Activated naive CD4-positive, alpha-beta T cell treated with anti-CD3 and anti-CD28 coated beads, Interleukin-2, amount 50 U/mL, for 72 hours (primary cell): ENCODE results near the gene ZNF414. TPM values are rescaled to one million over a fixed set of nuclear protein-coding genes. Genes with fewer than 3 reads are reported as not detected.

ENCODE experiments used
- ATAC-seq, 2 donors: fragments of 150-1000 bp; cut with Tn5 transposase; 2 replicates each; pipeline ENCODE4 v1.10.0; 2021; ENCODE audit warnings: mild to moderate bottlenecking in 2 of 2, moderate library complexity in 2 of 2
- DNase-seq, 2 donors: peaks; one replicate each; pipeline ENCODE4 v3.0.0; 2021 to 2022; ENCODE audit warnings: low spot score in 2 of 2
- H3K27ac Mint-ChIP-seq, 2 donors: one replicate each; pipeline ENCODE4 v1.8.0; 2022; ENCODE audit warnings: mild to moderate bottlenecking in 2 of 2, mixed read lengths in 2 of 2
- H3K36me3 Mint-ChIP-seq, 2 donors: one replicate each; pipeline ENCODE4 v1.8.0; 2022; ENCODE audit warnings: mixed read lengths in 2 of 2
- H3K9me3 Mint-ChIP-seq, 2 donors: one replicate each; pipeline ENCODE4 v1.8.0; 2022; ENCODE audit warnings: mixed read lengths in 2 of 2
- total RNA-seq, 2 donors: library from RNA; stranded (reverse); gene quantifications; one replicate each; pipeline ENCODE4 v1.2.3, GENCODE V29; 2022

The ZNF414 gene
- total RNA-seq, 2 donors from 2014 or later = 24.6 to 28.0 TPM

DNA sequence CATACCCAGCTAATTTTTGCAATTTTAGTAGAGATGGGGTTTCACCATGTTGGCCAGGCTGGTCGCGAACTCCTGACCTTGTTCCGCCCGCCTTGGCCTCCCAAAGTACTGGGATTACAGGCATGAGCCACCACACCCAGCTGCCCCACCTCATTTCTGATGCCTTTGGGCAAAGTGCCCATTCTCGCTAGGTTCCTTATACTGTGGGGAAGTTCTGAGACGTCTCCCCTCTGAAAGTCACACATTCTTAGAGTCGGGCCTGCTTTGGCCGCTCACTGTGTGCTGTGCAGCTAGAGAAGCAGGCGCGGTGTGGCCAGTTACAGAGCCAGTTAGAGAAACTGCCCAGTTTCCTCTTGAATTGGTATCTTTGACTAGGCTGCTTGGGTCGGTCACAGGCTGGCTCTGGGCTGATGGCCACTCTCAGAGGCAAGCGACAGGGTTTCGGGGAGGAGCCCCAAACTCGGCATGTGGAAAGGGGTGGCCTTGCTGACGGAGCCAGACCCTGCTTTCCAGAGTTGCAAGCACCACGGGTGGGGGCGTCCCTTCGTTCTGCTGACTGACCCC lies 29.6 kb downstream of the ZNF414 start:
- Mint-ChIP-seq H3K9me3 (no peaks in the 10 kb centered on the region), H3K36me3 (peaks cover 0 to 52% of the 10 kb centered on the region in 2 donors), H3K27ac (peak overlapping the region; percentile 59 to 84)
- ATAC-seq (no peak), DNase-seq (no peak)

DNA sequence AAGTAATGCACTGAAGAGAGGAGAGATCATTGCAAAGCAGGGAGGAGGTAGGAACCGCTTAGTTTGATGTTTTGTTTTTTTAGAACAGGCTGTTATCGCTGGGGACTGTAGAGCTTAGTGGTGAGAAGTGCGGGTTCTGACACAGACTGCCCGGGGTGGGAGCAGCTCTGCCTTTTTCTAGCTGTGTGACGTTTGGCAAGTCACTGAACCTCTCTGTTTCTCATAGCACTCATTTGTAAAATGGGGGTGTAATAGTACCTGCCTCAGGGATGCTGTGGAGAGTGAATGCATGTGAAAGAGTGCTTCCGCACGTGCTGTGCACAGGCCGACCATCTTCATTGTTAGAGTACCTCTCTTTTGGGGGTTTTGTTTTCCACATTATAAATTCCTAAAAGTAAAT lies 30.8 kb downstream of the ZNF414 start:
- ATAC-seq = no peak
- no peak for DNase-seq
- Mint-ChIP-seq H3K9me3 (no peaks in the 10 kb centered on the region), H3K36me3 (peaks cover under 1 to 49% of the 10 kb centered on the region in 2 donors), H3K27ac (peak overlapping the region in 1 of 2 donors; percentile 37)

DNA sequence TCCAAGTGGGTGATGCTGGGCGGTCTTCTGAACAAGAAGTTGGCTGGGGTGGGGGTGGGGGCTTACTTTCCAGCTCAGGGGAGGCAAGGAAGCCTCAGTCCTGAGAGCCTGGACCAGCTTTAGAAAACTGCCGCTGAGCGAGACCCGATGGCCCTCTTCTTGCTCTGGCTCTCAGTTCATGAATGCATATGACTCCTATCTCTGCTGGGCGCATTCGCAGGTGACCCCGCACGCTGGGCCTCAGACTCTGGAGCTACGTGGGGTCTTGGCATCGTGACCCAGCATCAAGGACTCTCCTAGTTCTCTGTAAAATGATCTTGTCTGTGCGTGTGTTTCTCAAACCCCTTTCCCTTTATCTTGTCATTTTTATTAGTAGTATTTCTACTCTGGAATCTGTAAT lies 31.3 kb downstream of the ZNF414 start:
- H3K36me3 Mint-ChIP-seq = peaks cover 5 to 49% of the 10 kb centered on the region in 2 donors
- no peaks in the 10 kb centered on the region for H3K9me3 Mint-ChIP-seq
- ATAC-seq = no peak
- peak overlapping the region in 1 of 2 donors; percentile 5 for H3K27ac Mint-ChIP-seq
- no peak for DNase-seq

DNA sequence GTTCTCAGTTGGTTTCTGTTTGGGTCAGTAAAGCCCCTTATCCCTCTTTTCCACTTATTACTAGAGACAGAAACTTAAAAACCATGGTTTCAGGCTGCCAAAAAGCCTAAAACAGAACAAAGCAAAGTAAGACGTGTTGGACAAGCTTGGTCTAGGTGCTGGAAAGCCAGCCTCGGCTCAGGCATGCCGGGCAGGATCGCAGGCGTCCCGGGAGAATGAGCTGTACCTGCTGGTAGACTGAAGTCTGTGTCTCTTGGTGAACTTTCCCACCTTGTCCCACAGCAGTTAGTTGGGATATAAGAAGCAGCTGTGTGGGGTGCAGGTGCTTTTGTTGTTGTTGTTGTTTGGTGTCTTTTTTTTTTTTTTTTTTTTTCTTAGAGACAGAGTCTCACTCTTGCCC lies 32.4 kb downstream of the ZNF414 start:
- Mint-ChIP-seq H3K9me3 (no peaks in the 10 kb centered on the region), H3K27ac (peak overlapping the region in 1 of 2 donors; percentile 85), H3K36me3 (peaks cover 6 to 44% of the 10 kb centered on the region in 2 donors)
- DNase-seq (no peak), ATAC-seq (no peak)

DNA sequence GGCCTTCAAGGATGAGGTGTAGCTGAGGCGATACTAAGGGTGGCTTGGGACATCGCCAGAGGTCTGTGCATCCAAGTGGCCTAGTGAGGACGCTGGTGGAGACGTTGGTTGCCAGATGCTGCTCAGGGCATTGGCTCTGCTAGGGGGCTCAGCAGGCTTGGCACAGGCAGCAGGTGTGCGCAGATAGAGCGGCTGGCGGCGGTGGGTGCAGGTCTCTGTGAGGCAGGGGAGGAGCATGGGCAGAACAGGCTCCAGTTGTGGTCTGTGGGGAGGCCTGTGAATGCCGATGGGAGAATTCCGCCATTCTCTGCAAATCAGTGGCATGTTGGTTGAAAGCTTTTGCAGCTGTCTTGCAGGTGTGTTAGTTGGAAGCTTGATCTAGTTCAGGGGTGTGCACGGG lies 32.8 kb downstream of the ZNF414 start:
- DNase-seq (no peak), ATAC-seq (peak; percentile 8 to 31)
- Mint-ChIP-seq H3K36me3 (peaks cover 6 to 40% of the 10 kb centered on the region in 2 donors), H3K27ac (peak overlapping the region; percentile 39 to 85), H3K9me3 (no peaks in the 10 kb centered on the region)

DNA sequence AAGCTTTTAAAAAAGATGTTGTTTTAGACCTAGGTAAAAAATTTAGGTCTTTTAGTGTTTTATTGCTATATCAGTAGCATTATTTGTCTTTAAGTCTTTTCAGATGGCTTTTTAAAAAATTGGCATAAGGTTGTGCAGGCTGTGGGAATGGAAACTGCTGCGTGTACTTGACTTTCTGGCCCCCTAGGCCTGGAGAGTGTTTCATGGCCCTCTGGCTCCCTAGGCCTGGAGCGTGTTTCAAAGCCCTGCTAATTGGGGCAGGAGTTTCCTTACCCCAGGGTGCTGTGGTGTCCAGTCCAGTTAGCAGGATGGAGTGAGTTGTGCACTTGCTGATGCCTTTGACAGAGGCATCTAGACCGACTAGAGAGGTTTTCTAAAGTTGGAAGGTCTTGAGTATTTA lies 35.4 kb downstream of the ZNF414 start:
- peak overlapping the region; percentile 81 to 92 for H3K27ac Mint-ChIP-seq
- DNase-seq (no peak), ATAC-seq (no peak)
- peaks cover 6 to 16% of the 10 kb centered on the region in 2 donors for H3K36me3 Mint-ChIP-seq
- no peaks in the 10 kb centered on the region for H3K9me3 Mint-ChIP-seq

DNA sequence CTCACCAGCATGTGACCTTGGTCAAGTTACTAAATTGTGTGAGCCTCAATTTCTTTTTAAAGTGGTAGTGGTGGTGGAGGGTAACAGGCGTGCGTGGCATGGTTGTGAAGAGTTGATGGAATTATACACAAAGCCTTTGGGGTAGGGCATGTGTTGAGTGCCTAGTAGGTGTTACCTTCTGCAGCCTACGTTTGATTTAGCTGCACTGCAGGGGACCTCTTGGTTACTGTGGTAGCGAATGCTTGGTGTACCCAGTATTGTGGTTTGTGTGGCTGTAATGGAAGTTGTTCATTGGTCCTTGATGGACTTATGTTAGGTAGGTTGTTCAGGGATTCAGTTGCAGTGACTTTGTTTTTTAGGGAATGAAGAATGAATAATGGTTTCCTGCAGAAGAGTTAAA lies 36.1 kb downstream of the ZNF414 start:
- DNase-seq (no peak), ATAC-seq (peak; percentile 16 to 37)
- no peaks in the 10 kb centered on the region for H3K9me3 Mint-ChIP-seq
- peak overlapping the region; percentile 81 to 82 for H3K27ac Mint-ChIP-seq
- H3K36me3 Mint-ChIP-seq = peaks cover 6 to 16% of the 10 kb centered on the region in 2 donors

DNA sequence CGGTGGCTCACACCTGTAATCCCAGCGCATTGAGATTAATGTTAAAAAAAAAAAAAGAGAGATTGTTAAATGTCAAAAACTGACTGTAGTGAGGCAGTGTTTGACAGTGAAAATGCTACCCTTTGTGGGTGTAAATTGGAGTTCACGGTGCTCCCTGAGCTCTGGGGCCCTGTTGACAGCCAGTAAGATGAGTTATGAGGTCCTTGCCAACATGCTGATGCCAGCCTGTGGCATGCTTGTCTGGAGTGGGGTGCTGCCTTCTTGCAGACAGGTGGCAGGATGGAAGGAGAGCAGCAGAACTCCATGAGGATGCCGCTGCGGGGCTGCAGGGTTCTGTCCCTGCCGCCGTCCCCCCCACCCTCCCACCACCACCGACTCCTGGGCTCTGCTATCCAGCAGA lies 37.4 kb downstream of the ZNF414 start:
- H3K36me3 Mint-ChIP-seq = peaks cover 6 to 16% of the 10 kb centered on the region in 2 donors
- no peaks in the 10 kb centered on the region for H3K9me3 Mint-ChIP-seq
- peak overlapping the region in 1 of 2 donors; percentile 76 for H3K27ac Mint-ChIP-seq
- DNase-seq = no peak
- no peak for ATAC-seq

DNA sequence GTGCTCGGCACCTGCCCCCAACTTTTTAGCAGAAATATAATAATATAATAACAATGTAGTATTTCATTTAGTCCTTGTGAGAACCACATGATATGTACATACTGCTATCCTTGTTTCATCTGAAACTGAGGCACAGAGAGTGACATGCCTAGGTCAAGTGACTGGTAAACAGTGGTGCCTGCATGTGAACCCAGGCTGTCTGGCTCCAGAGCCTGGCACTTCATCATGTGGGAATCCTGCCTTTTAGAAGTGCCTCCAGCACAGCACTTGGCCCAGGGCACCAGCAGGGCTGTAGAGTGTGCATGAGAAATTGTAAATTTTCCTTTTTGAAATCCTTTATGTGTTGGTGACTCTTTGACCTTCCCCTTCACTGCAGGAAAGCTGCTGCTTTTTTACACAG lies 39.0 kb downstream of the ZNF414 start:
- peaks cover 12 to 21% of the 10 kb centered on the region in 2 donors for H3K36me3 Mint-ChIP-seq
- no peak for DNase-seq
- no peaks in the 10 kb centered on the region for H3K9me3 Mint-ChIP-seq
- H3K27ac Mint-ChIP-seq = peak overlapping the region in 1 of 2 donors; percentile 88
- no peak for ATAC-seq

DNA sequence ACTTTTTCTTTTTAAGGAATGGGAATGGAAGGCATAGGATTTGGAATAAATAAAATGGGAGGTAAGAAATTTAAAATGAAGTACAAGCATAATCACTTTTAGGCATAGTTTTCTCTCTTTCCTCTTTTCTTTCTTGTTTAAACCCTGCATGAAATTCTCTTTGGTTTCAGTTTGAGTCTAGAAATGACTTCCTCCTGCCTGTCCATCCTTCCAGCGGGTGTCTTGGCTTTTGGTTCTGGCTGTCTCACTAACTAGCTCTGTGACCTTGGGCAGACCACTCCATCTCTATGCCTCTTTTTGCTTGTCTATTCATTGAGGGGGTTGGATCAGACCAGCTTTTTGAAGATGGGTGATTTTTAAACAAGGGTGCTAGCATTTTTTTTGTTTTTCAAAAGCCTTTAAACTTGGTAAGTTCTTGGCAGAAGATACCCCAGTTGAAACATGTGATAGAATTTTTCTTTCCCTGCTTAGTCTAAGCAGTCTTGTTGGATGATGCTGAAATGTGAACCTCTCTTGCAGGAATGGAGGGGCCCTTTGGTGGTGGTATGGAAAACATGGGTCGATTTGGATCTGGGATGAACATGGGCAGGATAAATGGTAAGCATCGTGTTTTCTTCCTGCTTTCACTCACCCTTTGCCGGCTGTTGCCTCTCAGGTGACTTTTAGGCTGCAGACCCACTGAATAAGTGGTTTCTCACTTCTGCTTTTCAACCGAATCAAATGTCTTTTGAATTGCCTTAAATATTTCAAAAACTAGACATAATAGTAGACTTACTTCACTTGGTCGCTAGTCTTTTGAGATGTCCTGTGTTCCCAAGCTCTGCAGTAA lies 40.1 kb downstream of the ZNF414 start:
- ATAC-seq = no peak
- no peak for DNase-seq
- H3K36me3 Mint-ChIP-seq = peaks cover 20 to 32% of the 10 kb centered on the region in 2 donors
- H3K9me3 Mint-ChIP-seq = no peaks in the 10 kb centered on the region
- H3K27ac Mint-ChIP-seq = peak overlapping the region; percentile 3 to 95

DNA sequence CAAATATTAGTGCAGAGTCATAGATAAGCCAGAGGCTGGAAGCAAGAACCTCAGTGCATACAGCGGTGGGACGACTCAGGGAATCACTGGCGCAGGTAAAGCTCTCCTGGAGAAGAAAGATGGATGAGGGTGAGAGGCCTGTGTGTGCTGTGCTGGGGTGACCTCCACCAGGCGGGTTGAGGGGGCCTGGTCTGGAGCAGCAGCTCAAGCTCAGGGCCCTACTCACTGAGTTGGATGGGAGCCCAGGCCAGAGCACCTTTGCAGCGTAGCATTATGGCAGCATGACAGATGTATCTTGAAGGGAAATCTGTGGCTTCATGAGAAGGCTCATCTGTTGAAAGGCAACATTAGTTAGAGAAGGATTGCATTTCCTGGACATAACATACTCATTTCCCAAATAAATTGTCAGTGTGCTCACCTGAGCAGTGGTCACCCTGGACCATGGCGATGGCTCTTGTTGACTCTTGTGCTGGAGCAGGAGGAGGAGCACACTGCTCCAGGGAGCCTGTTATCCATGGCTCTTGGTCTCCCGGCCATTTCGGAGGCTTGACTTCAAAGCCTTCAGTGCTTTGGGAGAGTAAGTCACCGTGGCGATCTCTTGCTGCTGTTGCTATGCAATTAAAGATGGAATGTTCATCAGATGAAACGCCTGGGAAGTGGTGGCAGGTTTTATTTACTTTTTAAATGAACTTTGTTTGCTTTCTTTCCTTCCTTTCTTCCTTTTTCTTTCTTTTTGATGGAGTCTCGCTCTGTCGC lies 44.2 kb downstream of the ZNF414 start:
- ATAC-seq = no peak
- no peak overlapping the region for H3K27ac Mint-ChIP-seq
- H3K36me3 Mint-ChIP-seq = peaks cover 41 to 55% of the 10 kb centered on the region in 2 donors
- H3K9me3 Mint-ChIP-seq = no peaks in the 10 kb centered on the region
- no peak for DNase-seq

DNA sequence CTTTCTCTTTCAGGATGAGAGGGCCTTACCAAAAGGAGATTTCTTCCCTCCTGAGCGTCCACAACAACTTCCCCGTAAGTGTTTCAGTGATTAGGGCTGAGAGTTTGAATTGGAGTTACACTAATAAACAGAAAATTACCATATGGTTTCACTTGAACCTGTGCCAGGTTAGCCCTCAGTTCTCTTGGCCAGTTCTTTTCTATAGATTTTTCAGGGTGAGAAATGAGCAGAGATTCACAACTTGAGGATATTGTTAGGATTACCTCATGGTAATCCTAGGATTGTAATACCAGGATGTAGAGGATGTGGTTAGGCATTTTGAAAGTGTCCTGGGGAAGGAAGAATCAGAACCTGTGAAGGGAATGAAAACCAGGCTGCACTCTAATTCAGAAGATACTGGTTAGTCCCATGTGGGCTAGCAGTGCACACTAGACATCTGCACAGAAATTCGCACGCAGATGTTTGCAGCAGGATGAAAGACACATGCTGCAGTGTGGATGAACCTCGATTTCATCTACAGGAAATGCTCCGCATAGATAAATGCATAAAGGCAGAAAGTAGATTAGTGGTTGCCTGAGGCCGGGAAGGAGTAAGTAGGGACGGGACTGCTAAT lies 45.1 kb downstream of the ZNF414 start:
- Mint-ChIP-seq H3K36me3 (peaks cover 41 to 55% of the 10 kb centered on the region in 2 donors), H3K27ac (peak overlapping the region in 1 of 2 donors; percentile 82), H3K9me3 (no peaks in the 10 kb centered on the region)
- ATAC-seq (no peak), DNase-seq (no peak)

DNA sequence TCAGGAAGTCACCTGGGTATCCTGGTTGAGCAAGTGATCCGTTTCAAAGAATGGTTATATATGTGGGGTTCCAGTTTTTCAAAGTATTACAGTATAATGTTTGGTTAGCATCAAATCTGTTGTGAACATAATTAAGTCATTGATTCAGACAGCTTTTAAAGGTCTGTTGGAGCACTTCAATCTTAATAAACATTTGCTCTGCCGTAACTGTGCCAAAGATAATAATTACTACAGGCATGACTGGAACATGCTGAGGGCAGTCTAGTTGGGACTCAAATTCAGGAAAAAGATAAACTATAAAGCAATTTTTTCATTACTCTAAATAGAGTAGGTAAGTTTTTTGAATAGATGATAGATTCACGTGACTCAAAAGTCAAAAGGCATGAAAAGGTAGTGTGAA lies 45.8 kb downstream of the ZNF414 start:
- Mint-ChIP-seq H3K9me3 (no peaks in the 10 kb centered on the region), H3K27ac (peak overlapping the region in 1 of 2 donors; percentile 19), H3K36me3 (peaks cover 41 to 61% of the 10 kb centered on the region in 2 donors)
- DNase-seq (no peak), ATAC-seq (no peak)

DNA sequence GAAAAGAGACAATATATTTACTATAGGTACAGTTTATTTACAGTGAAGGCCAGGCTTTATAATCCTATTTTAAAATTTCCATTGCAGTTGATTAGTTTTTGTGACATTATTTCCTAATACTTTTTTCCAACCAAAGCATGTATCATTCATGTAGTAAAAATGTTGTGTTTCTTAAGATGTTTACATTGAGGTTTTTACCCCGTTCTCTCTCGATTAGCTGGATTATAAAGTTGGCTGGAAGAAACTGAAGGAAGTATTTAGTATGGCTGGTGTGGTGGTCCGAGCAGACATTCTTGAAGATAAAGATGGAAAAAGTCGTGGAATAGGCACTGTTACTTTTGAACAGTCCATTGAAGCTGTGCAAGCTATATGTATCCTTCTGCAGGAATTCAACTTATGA lies 47.9 kb downstream of the ZNF414 start:
- peak overlapping the region in 1 of 2 donors; percentile 62 for H3K27ac Mint-ChIP-seq
- ATAC-seq (no peak), DNase-seq (no peak)

DNA sequence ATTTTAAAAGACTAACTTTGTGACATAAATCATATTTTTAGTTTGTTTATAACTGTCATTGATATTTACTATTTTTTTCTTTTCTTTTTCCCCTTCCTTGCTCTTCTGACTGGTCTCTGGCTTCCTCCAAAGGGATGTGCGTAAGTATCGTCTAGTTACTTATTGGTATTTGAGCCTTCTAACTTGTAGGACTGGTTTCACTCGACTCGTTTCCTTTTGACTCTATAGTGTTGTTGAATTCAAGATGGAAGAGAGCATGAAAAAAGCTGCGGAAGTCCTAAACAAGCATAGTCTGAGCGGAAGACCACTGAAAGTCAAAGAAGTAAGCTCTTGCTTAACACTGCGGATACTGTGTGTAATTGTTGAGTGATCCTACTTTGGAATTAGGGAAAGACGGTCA lies 50.6 kb downstream of the ZNF414 start:
- ATAC-seq (no peak), DNase-seq (no peak)
- Mint-ChIP-seq H3K27ac (peak overlapping the region in 1 of 2 donors; percentile 58), H3K36me3 (peaks cover 23 to 33% of the 10 kb centered on the region in 2 donors), H3K9me3 (no peaks in the 10 kb centered on the region)

More for the DNA sequence above, 47.9 kb downstream of the ZNF414 start:
- H3K9me3 Mint-ChIP-seq = no peaks in the 10 kb centered on the region
- H3K36me3 Mint-ChIP-seq = peaks cover 41 to 59% of the 10 kb centered on the region in 2 donors

DNA sequence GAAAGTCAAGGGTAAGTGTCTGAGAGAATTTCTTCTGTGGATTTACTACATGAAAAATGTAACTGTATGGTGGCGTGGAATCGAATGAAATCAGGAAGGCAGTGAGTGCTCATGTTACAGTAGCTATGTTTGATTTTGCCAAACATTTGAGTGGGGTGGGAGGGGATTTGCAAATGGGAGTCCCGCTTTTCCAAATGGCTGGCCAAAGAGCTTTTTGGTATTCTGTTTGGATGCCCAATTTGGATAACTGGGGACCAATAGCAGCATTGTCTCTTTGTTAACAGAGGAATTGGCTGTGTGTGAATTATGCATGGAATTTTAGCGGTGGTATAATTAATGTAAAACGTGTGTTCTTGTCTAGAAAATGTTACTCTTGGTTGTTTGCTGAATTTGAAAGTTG lies 51.4 kb downstream of the ZNF414 start:
- DNase-seq (no peak), ATAC-seq (no peak)
- H3K27ac Mint-ChIP-seq = no peak overlapping the region
- H3K36me3 Mint-ChIP-seq = peaks cover 15 to 26% of the 10 kb centered on the region in 2 donors
- H3K9me3 Mint-ChIP-seq = no peaks in the 10 kb centered on the region

DNA sequence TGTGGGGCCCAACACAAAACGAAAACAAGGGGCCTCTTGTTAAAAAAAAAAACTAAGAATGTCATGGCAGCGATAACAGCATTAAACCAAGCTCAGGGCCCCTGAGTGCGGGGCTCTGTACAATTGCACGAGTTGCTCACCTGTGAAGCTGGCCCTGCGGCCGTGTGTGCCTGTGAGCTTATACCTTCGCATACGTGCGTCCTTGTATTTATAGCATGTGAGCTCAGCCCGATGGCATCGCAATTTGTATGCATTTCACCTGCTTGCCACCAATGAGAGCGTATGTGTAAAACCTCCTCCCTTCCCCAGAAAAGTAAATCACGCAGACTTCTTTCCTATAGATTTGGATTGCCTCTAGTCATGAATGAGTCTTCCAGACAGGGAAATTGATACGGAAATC lies 52.1 kb downstream of the ZNF414 start:
- Mint-ChIP-seq H3K36me3 (peaks cover 8 to 20% of the 10 kb centered on the region in 2 donors), H3K27ac (no peak overlapping the region), H3K9me3 (no peaks in the 10 kb centered on the region)
- no peak for ATAC-seq
- no peak for DNase-seq
